ENCODE measurements around the gene TLE3.

The TLE3 gene

GRCh38 chr15:70098461-70099166 lies 897 bp upstream of the TLE3 start:
- DNase-seq = no peak

GRCh38 chr15:70098153-70098460 lies 390 bp upstream of the TLE3 start:
- peak; percentile 68 for DNase-seq

DNA sequence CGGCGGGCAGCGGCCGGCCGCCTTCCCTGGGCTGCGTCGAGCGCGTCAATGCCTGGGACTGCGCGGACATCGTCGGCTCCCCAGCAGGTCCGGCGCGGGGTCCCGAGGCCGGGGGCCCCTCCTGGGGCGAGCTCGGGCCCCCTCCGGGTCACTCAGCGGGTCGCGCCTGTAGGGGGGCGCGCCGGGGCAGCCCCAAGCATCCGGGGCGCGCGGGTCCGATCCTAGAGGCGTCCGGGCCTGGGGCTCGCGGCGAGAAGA lies 725 bp downstream of the TLE3 start:
- no peak for DNase-seq

DNA sequence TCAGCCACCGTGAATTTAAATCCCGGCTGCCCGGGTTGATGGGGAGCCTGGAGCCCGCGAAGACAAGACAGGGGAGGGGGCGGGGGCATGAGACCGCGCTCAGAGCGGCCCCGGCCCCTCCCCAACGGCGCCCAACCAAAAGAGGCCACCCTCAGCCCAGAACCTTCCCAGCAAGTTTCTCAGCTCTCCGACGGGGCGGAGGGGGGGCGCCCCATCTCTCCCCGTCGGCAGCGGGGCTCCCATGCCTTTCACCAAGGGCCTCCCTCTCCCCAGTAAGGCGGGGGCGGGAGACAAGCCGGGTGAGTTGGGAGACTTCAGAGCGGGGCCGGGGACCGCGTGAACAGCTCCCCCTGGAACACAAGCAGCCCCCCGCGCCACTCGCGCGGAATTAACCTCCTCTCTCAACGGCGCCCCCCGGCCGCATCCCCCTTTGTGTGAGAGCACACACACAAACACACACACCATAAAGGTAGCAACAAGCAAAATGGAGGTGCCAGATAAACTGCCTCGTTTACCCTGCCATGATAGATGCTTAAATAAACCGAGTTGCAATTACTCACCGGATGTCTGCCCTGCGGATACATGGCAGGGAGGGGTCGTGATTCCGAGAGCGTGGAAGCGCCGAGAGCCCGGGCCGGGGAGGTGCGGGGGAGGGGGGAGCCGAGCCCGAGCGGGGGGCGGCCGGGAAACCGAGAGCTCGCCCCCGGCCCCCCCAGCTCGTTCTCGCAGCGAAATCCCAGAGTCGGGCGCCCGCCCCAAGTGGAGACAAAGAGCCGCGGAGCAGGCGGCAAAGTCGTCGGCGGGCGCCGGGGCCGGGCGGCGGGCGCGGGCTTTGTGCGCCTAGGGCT lies 1.3 kb downstream of the TLE3 start:
- DNase-seq = no peak

- no peak for DNase-seq
Observed at GRCh38 chr15:70095408-70096214, 2.1 kb downstream of the TLE3 start.

DNA sequence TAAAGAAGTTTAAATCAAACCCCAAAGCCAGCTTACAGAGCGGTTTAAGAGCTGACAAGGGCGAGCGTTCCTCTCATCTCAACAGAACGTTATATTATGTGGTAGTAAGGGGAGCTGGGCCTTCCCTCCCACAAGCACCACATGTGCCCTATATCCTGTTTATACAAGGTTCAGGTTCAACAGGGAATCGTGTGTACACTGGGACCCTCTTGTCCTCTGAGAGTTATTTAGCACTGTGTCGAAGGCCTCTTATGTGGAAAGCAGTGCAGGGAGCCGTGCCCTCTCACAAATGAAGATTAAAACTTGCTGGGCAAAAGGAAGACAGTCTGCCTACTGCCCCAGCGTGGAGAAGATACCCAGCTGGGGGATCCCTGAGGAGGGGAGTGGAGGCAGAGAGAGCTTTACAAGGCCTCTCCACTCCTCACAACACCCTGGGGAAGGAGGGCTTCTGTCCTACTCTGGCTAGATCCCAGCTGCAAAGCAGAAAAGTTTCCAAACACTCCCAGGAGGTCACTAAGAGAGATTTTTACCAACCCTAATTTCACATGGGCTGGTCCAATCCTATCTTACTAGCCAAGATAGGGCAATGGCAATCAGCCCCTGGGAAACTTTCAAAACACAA lies 2.9 kb downstream of the TLE3 start:
- peak; percentile 22 for DNase-seq

- DNase-seq = no peak
Observed at GRCh38 chr15:70093481-70094319, 4.0 kb downstream of the TLE3 start.

- DNase-seq = no peak
Observed at GRCh38 chr15:70093070-70093469, 4.6 kb downstream of the TLE3 start.

DNA sequence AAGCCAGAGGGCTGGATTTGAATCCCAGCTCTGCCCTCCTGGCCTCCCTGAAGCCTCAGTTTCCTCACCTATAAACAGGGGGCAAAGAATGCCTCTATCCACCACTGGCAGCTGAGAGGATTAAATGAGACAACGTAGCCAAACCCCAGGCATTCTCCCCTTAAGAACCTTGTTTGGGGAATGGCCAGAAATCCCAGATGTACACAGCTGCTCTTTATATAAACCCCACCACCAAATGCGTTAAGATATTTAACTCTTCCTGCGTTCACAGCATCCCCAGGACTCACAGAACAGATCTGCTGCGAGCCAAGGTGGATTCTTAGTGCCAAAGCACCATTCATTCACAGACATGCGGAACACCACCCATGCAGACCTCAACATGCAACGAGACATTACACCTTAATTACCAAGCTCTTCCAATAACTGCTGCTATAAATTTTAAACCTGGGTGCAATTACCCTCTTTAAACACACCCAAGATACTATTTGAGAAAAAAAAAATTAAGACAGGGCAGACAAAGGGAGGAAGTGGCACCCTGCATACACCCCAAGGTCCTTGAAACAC lies 5.2 kb downstream of the TLE3 start:
- no peak for DNase-seq

DNA sequence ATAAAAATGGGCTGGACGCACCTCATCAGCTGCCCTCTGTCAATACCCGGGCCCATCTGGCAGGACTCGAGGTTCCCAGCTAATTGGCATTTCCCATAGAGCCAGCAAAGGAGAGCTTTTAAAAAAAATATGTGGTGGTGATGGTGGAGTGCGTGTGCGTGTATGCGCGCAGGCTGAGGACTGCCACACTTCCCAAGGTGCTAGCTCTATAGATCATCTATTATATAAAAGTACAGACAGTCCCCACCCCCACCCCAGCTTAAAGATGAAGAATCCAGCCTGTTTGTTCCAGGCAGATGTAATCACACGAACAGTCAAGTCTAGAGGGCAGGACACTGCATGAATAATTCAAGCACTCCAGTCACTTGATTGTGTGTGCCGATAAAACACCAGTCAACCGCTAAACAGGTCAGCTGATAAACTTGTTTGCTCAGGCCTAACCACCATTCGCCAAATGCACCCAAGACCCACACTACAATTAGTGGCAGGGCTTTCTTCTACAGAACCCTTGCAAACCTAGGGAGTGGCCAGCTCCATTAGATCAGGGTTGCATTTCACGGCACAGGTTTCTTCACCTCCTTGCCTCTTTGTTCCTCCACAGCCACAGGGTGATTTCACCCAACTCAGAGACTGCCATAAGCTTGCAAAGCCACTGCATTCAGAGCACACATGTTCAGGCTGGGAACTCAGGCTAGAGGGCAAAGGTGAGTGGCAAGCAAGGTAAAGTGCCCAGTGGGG lies 5.8 kb downstream of the TLE3 start:
- peak; percentile 29 for DNase-seq

DNA sequence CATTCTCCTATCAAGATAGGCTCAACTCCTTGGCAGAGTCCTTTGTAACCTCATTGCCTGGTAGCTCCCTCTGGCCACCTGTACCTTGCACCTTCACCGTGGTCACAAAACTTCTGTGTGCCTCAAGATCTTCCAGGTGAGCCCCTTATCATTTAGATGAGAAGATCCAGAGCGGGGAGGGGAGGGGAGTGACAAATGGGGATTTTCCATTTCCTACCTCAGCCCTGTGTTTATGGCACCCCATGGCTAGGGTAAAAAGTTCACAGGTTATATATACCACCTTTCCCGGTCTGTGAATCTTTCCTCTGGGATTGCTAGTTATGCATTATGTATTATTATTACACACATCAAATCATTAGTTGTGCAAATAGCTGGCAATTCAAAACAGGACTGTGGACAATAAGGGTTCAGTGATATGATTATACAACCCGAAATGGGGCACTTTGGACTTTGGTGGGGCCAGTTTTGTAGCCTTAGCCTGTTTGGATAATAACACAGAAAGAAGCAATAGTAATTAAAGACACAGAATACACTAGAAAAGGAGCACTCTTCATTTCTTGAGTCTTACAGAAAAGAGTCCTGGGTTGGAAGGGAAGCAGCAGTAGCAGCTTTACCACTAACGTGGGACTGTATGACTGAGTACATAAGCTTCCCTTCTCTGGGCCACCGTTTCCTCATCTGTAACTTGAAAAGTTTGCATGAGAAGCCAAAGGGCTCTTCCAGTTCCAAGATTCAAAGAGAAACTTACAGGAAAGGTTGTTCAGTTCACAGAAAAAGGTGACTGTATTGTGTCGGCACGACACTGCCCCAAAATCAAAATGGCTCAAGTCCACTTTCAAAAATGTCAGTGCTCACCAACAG lies 7.1 kb downstream of the TLE3 start:
- DNase-seq = no peak

DNA sequence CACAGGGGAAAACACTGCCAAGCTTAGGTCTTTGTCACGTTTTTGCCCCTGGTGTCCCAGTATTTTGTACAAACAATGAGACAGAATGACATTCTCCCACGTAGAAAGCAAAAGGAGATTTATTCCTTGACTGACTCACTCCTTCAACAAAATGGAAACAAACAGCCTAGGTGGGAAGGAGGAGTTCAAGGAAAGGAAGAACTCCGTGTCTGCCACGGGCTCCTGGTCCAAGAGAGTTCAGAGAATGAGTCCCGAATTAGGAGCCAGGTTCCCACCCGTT lies 8.1 kb downstream of the TLE3 start:
- no peak for DNase-seq

- DNase-seq = no peak
Observed at GRCh38 chr15:70088887-70089691, 8.6 kb downstream of the TLE3 start.

GRCh38 chr15:70088455-70088854 lies 9.3 kb downstream of the TLE3 start:
- DNase-seq = peak; percentile 60

GRCh38 chr15:70087708-70088352 lies 9.9 kb downstream of the TLE3 start:
- DNase-seq = no peak

GRCh38 chr15:70086636-70087035 lies 11.1 kb downstream of the TLE3 start:
- DNase-seq = no peak

DNA sequence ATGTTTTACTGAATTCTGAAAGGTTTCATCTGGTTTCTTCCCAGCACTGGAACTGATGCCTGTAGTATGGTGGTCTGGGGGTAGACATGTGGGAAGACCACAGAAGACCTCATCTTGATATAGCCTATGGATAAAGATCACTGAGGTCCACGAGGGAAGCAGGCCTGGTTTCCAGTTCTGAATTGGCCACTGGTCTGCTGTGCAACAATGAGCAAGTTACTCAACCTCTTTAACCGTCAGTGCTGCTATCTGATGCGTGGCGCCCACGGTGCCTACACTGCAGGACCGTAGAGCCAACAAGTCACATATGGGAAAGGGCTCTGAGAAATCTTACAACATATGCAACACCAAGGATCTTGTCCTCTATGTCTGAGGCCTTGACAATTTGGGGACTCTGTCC lies 13.3 kb downstream of the TLE3 start:
- no peak for DNase-seq

DNA sequence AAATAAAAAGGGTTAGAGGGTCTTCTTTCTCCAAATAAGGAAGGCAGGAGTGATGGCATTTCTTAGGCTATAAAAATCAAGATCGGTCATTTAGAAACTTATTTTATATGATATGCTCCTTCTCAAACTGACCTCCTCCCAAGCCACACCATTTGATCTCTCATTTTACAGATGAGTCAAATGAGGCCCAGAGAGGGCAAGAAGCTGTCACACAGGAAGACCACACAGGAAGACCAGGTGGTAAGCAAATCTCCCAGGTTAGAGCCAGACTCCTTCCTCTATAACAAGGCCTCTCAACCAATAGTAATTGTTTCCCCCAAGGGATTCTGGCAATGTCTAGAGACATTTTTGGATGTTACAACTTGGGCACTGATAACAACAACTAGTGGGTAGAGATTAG lies 13.8 kb downstream of the TLE3 start:
- no peak for DNase-seq

- DNase-seq = no peak
Observed at GRCh38 chr15:70083418-70083817, 14.3 kb downstream of the TLE3 start.

Measured in NCI-H2029 treated with DMSO at 0.1 percent for 48 hours (cell line).